ENCODE data around the gene C1QTNF12.

C1QTNF12 gene

DNA sequence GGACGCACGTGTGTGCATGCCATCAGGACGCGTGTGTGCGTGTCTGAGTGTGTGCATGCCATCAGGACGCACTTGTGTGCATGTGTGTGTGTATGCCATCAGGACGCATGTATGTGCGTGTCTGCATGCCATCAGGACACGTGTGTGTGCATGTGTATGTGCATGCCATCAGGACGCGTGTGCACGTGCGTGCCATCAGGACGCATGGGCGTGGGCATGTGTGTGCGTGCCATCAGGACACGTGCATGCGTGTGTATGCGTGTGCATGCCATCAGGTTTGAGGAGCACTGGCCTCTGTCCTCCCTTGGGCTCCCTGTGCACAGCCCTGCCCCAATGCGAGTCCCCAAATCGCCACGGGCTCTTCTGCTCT lies 12.6 kb upstream of the C1QTNF12 start:
- Mint-ChIP-seq H3K27me3 (ENCODE audit: low read depth) (no peaks in the 10 kb centered on the region), H3K4me1 (no peaks in the 10 kb centered on the region), H3K27ac (no peak overlapping the region), H3K9me3 (no peaks in the 10 kb centered on the region), H3K36me3 (ENCODE audit: low read depth) (peaks cover 48% of the 10 kb centered on the region), H3K4me3 (no peak overlapping the region)
- TF ChIP-seq, protein P1, sequence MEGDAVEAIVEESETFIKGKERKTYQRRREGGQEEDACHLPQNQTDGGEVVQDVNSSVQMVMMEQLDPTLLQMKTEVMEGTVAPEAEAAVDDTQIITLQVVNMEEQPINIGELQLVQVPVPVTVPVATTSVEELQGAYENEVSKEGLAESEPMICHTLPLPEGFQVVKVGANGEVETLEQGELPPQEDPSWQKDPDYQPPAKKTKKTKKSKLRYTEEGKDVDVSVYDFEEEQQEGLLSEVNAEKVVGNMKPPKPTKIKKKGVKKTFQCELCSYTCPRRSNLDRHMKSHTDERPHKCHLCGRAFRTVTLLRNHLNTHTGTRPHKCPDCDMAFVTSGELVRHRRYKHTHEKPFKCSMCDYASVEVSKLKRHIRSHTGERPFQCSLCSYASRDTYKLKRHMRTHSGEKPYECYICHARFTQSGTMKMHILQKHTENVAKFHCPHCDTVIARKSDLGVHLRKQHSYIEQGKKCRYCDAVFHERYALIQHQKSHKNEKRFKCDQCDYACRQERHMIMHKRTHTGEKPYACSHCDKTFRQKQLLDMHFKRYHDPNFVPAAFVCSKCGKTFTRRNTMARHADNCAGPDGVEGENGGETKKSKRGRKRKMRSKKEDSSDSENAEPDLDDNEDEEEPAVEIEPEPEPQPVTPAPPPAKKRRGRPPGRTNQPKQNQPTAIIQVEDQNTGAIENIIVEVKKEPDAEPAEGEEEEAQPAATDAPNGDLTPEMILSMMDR (IDR thresholded peaks at IDR 0.05; ENCODE audit: unreplicated experiment in 3 of 3): no peak

DNA sequence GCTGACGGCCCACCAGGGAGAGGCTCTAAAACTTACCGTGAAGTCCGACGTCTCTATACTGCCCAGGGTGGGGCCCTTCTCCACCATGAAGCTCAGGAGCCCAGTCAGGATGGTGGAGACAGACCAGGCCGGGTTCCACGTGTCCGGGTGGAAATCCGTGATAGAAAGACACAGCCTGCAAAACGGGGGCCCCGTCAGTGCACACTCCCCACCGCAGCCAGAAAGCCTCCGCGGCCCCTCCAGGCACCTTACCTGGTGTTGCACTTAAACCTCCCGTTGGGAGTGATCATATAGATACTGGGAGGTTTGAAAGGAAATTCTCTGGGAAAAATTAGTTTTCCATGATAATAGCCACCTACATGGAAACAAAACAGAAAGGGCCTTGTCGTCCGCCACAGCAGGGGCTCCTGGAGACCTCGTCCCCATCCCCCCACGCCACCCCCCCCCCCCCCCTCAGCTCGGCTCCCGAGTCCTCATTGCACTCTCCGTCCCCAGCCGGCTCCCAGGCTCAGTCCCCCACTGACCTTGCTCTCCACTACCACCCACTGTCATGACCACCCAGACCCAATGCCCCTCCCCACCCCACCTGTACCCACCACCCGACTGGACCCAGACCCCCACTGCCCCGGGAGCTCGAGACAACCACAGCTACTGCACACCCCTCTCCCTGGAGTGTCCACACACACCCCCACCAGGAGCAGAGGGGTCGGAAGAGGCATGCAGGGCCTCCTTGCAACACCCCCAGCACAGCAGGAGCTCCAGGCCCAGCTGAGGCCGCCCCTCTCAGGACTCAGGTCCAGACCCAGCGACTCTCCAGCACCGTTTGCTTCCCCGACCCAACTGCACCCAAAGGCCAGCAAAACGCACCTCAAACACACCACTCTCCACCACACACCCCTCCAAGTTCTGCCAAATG lies 10.7 kb upstream of the C1QTNF12 start:
- TF ChIP-seq, protein P1 (IDR thresholded peaks at IDR 0.05; ENCODE audit: unreplicated experiment in 3 of 3): no peak
- Mint-ChIP-seq H3K9me3 (no peaks in the 10 kb centered on the region), H3K4me1 (no peaks in the 10 kb centered on the region), H3K4me3 (no peak overlapping the region), H3K27ac (no peak overlapping the region), H3K36me3 (ENCODE audit: low read depth) (peaks cover 58% of the 10 kb centered on the region), H3K27me3 (ENCODE audit: low read depth) (no peaks in the 10 kb centered on the region)

DNA sequence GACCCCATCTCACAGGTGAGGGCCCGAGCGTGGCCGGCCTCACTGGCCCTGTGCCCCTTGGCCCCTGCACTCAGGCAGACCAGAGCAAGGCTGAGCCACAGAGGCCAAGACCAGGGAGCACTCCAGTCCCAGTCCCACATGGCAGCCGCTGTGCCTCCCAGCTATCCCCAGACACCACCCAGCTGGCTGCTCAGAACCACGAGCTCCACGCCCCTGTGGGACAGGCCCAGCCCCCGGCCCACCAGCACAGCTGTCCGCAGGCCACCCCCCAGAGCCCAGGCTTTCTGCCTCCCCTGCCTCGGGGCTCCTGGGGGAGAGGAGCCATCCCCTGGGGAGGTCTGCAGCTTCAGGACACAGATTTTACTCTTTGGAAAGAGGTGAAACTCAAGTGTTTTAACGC lies 9.1 kb upstream of the C1QTNF12 start:
- Mint-ChIP-seq H3K27ac (no peak overlapping the region), H3K36me3 (ENCODE audit: low read depth) (peaks cover 52% of the 10 kb centered on the region), H3K4me1 (no peaks in the 10 kb centered on the region), H3K4me3 (no peak overlapping the region), H3K27me3 (ENCODE audit: low read depth) (no peaks in the 10 kb centered on the region), H3K9me3 (no peaks in the 10 kb centered on the region)
- TF ChIP-seq, protein P1 (IDR thresholded peaks at IDR 0.05; ENCODE audit: unreplicated experiment in 3 of 3): no peak

DNA sequence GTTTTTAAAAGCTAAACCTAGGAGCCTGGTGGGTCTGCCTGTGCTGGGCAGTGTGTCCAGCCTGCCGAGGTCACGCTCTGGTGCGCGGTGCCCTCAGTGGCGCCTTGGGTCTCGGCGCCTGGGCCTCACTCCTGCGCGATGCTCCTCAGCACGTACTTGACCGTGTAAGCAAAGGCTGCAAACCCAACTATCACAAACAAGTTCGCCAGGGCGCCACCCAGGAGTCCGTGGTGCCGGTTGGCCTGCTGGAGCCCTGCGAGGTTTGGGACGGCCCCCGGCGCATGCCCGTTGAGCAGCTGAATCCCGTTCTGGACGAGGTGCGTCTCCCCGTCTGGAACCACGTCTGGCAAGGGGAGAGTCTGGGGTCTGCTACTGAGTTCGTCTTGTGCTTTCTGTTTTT lies 8.6 kb upstream of the C1QTNF12 start:
- Mint-ChIP-seq H3K27ac (no peak overlapping the region), H3K4me3 (no peak overlapping the region), H3K36me3 (ENCODE audit: low read depth) (peaks cover 49% of the 10 kb centered on the region), H3K27me3 (ENCODE audit: low read depth) (no peaks in the 10 kb centered on the region), H3K9me3 (no peaks in the 10 kb centered on the region), H3K4me1 (no peaks in the 10 kb centered on the region)
- TF ChIP-seq, protein P1 (IDR thresholded peaks at IDR 0.05; ENCODE audit: unreplicated experiment in 3 of 3): no peak

DNA sequence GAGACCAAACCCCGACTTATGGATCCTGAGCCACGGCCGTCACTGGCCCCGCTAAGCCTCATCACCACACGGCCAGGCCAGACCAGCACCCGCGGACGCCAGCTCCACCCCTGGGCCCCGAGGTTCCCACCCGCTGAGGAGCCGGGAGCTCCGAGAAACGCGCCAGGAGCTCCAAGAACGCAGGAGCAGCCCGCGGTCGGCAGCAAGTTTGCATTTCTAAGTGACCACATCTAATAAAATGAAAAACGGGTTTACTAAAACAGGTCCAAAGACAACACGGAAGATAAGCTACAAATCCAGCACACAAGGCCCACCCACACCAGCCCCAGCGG lies 8.1 kb upstream of the C1QTNF12 start:
- Mint-ChIP-seq H3K27me3 (ENCODE audit: low read depth) (no peaks in the 10 kb centered on the region), H3K9me3 (no peaks in the 10 kb centered on the region), H3K4me1 (no peaks in the 10 kb centered on the region), H3K27ac (no peak overlapping the region), H3K4me3 (no peak overlapping the region), H3K36me3 (ENCODE audit: low read depth) (peaks cover 44% of the 10 kb centered on the region)
- TF ChIP-seq, protein P1 (IDR thresholded peaks at IDR 0.05; ENCODE audit: unreplicated experiment in 3 of 3): no peak

Measured in nephron (organoid).